NCI-H2081 treated with DMSO at 0.1 percent for 48 hours (cell line): ENCODE results near the gene TMEM132C.
"Not testable (repeated sequence)": the region's sequence is repeated elsewhere in the genome, so short reads cannot be mapped to it uniquely, and the experiment has no call there.

Source experiments
- DNase-seq: peaks from one replicate; lab custom pipeline; 2025; lab: John Stamatoyannopoulos, UW

Gene TMEM132C

GRCh38 chr12:128554546-128555304 lies 287.8 kb downstream of the TMEM132C start:
- DNase-seq = no peak

GRCh38 chr12:128557231-128557630 lies 290.3 kb downstream of the TMEM132C start:
- DNase-seq = no peak

DNA sequence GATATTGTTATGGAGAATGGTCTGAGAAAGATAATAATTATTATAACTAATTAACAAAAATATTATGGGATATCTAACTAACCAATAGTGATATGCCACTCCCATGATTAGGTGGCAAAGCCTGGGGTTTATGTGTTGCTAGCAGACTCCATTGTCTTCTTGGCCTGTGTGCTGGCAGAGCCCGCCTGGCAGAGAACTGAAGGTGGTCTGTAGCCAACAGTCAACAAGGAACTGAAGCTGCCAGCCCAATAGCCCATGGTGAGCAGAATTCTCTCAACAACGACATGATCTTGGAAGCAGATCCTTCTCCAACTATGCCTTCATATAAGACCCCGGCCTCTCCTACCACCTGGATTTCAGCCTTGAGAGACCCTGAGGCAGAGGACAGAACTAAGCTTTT lies 298.0 kb downstream of the TMEM132C start:
- no peak for DNase-seq

- DNase-seq = no peak
Measured at GRCh38 chr12:128567730-128568129, 300.8 kb downstream of the TMEM132C start.

GRCh38 chr12:128570191-128571065 lies 303.5 kb downstream of the TMEM132C start:
- DNase-seq = no peak

DNA sequence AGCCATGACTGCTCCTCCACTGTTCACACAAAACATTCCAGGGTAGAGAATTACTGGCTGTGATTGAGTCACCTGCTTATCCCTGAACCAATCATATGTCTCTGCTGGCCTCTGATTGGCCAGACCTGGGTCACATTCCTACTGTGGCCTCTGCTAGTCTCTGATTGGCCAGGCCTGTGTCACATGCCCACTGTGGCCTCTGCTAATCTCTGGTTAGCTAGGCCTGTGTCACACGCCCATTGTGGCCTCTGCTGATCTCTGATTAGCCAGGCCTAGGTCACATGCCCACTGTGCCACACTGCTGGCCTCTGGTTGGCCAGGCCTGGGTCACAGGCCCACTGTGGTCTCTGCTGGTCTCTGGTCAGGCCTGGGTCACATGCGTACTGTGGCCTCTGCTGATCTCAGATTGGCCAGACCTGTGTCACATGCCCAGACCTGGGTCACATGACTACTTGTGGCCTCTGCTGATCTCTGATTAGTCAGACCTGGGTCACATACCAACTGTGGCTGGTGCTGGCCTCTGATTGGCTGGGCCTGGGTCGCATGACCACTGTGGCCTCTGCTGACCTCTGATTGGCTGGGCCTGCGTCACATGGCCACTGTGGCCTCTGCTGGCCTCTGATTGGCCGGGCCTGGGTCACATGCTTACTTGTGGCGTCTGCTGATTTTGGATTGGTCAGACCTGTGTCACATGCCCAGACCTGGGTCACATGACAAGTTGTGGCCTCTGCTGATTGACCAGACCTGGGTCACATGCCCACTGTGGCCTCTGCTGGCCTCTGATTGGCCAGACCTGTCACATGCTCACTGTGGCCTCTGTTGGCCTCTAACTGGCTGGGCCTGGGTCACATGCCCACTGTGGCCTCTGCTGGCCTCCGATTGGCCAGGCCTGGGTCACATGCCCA lies 305.2 kb downstream of the TMEM132C start:
- DNase-seq = no peak

- no peak for DNase-seq
Measured at GRCh38 chr12:128573907-128574306, 306.9 kb downstream of the TMEM132C start.

GRCh38 chr12:128578045-128578444 lies 311.1 kb downstream of the TMEM132C start:
- no peak for DNase-seq

GRCh38 chr12:128581321-128581761 lies 314.4 kb downstream of the TMEM132C start:
- no peak for DNase-seq

GRCh38 chr12:128583453-128583852 lies 316.5 kb downstream of the TMEM132C start:
- no peak for DNase-seq

DNA sequence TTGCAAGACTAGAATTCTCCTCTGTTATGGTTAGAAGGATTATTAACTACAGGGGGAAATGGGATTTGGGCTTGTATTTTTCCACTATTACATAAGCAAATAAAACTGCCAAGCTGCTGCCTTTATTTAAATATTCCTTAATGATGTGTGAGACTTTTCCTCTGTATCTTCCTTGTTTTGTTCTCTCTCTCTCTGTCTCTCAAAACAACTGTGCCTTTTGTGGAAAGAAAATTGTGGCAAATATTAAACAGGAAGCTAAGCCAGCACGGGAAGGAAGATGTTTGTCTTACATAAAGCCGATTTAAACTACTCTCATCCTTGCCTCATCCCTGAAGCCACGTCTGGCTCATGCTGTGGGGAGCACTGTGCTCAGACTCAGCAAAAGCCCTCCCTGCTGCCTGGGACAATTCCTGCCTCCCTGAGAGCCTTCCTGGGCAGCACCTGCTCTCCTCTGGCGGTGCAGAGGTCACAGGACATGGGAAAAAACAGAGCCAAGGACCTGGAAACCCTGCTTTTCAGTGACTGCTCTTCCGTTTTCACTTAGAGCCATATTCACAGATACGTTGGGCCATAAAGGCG lies 319.6 kb downstream of the TMEM132C start:
- DNase-seq = no peak

DNA sequence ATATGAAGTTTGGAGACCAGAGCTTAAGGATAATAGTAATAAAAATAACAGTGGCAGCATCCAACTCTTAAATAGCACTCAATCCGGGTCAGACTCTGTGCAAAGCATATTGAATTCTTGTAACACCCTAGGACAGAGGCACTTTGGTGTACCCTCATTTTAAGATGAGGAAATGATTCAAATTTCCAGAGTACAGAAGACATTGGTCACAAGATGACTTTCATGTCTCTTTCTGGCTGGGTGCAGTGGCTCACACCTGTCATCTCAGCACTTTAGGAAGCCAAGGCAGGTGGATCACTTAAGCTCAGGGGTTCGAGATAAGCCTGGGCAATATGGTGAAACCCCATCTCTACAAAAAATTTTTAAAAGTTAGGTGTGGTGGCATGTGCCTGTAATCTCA lies 320.9 kb downstream of the TMEM132C start:
- no peak for DNase-seq

- no peak for DNase-seq
Measured at GRCh38 chr12:128592220-128592744, 325.3 kb downstream of the TMEM132C start.

GRCh38 chr12:128594521-128594920 lies 327.6 kb downstream of the TMEM132C start:
- DNase-seq = no peak

- no peak for DNase-seq
Measured at GRCh38 chr12:128595609-128596008, 328.6 kb downstream of the TMEM132C start.

DNA sequence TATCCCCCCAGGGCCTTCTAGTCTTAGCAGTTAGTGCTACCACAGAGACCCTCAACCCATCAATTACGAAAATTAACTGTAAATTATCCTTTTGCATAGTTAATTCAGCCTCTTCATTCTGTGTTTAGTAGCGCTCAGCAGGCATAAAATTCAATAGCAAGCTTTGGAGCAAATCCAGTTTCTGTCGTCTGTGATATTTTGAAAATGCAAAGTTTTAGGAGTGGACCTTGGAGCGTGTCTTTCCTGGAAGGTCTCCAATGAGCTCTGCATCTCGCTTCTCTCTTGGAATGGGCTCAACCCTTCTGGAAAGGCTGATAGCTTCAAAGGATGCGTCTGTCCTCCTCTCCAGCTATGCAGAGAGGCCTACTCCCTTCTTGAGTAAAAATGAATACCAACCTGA lies 333.9 kb downstream of the TMEM132C start:
- DNase-seq = no peak

GRCh38 chr12:128603573-128604115 lies 336.7 kb downstream of the TMEM132C start:
- DNase-seq = no peak

DNA sequence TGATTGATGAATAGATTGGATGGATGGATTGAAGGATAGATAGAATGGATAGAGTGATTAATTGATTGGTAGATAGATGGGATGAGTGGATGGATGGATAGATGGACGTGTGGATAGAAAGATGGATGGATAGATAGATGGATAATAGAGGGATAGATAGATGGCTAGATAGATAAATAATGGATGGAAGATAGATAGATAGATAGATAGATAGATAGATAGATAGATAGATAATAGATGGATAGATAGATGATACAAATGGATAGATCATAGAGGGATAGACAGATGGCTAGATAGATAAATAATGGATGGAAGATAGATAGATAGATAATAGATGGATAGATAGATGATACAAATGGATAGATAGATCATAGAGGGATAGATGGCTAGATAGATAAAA lies 337.2 kb downstream of the TMEM132C start:
- not testable (repeated sequence) for DNase-seq

GRCh38 chr12:128606051-128606450 lies 339.1 kb downstream of the TMEM132C start:
- no peak for DNase-seq

- no peak for DNase-seq
Measured at GRCh38 chr12:128606538-128606937, 339.6 kb downstream of the TMEM132C start.

- DNase-seq = no peak
Measured at GRCh38 chr12:128606970-128607369, 340.0 kb downstream of the TMEM132C start.
